Right ventricle myocardium superior (tissue), 1 donor: ENCODE data around the gene RAB31. TPM values are rescaled to one million over a fixed set of nuclear protein-coding genes. Genes with fewer than 3 reads are reported as not detected.

ENCODE experiments used
- ATAC-seq: fragments of 200-7000 bp; cut with Tn5 transposase; one replicate; pipeline ENCODE4 v1.9.1; 2020; ENCODE audit warnings: mild to moderate bottlenecking; ENCODE audit not compliant: poor library complexity
- DNase-seq: peaks from one replicate; pipeline ENCODE4 v3.0.0-alpha.2; 2020
- intact Hi-C: fragments of 100-400 bp; cut with DNase I; formaldehyde crosslinking; loops from one replicate; pipeline ENCODE4 v1.11.2; 2022
- total RNA-seq: library from RNA; stranded (reverse); fragmentation: NEBNext Ultra II Directional; extraction: Animal tissue kit (Norgen Biotek cat#: 25700); gene quantifications from one replicate; pipeline ENCODE4 v1.2.1, GENCODE V29; 2021
- donor health status: DM: no; HTN: yes; CAD: no; lungs with severe emphysema.

RAB31 gene
- total RNA-seq, 1 donor from 2014 or later = 12.1 TPM

DNA sequence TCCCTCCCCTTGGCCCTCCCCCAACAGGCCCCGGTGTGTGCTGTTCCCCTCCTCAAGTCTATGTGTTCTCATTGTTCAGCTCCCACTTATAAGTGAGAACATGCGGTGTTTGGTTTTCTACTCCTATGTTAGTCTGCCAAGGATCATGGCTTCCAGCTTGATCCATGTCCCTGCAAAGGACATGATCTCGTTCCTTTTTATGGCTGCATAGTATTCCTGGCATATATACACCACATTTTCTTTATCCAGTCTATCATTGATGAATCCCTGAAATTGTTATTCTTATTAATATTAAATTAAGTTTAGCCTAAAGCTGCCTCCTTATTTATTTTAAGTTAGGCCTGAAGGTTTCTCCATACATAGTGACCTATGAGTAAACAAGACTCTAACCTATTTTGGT lies 18.8 kb upstream of the RAB31 start:
- DNase-seq = no peak
- ATAC-seq = no peak
- intact Hi-C loops = no loop called here

GRCh38 chr18:9690418-9691188 lies 17.5 kb upstream of the RAB31 start:
- ATAC-seq = no peak
- intact Hi-C loops = no loop called here
- DNase-seq = no peak

- ATAC-seq = no peak
- no peak for DNase-seq
- intact Hi-C loops = no loop called here
Measured at GRCh38 chr18:9691235-9691634, 16.9 kb upstream of the RAB31 start.

DNA sequence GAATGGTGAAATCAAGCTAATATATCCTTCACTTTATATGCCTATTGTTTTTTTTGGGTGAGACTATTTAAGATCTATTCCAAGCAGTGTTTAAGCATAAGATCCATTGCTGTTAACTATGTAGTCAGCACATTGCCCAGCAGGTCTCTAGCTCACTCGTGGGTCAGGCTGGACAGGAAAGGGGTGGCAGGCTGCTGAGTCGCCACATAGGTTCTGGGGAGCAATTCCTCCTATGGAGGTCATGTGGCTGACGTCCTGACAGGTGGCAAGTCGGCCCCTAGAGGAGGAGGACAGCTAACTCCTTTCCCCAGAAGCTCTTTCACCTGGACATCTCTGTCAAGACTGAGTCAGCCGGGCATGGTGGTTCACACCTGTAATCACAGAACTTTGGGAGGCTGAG lies 13.9 kb upstream of the RAB31 start:
- DNase-seq (no peak), ATAC-seq (no peak)
- intact Hi-C loops = no loop called here

DNA sequence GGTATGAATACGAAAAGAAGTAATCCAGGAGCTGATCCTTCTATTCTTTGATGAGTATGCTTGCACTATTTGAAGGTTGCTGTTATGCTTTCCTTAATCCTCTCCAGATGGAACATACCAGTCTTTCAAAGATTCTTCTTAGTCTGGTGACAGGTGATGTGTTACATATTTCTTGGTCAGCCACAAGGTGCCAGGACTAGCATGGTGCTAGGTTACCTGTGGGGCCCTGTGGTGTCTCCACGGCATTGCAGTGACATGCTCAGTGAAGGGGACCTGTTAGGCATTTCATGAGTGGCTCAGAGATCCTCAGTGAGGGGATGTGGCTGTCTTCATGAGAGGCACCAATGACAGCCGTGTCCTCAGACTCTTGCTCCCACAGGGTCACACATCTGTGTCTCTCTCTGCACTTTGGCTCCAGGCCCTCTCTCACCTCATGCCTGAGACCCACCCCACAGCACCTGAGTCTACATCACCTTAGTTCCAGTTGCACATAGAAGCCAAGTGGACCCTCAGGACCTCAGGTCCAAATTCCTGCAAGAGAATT lies 13.1 kb upstream of the RAB31 start:
- intact Hi-C loops = no loop called here
- DNase-seq = no peak

DNA sequence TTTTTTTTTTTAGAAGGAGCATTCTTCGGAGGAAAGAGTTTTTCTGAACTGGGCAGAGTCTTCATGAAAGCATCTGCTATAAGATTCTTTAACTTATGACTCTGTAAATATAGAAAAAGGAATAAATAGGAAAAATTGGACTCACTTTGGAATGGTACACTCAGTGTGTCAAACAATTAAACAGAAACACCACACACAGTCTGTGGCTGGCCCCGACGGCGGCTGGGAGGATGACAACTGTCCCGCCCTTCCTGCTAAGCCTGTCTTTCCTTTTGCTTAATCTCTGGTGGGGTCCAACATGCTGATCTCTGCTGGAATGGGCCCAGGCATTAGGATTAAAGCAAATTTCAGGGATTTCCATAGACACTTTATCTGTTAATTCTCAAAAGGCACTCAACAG lies 12.5 kb upstream of the RAB31 start:
- DNase-seq = no peak

More for the DNA sequence above, 13.1 kb upstream of the RAB31 start:
- ATAC-seq = no peak

DNA sequence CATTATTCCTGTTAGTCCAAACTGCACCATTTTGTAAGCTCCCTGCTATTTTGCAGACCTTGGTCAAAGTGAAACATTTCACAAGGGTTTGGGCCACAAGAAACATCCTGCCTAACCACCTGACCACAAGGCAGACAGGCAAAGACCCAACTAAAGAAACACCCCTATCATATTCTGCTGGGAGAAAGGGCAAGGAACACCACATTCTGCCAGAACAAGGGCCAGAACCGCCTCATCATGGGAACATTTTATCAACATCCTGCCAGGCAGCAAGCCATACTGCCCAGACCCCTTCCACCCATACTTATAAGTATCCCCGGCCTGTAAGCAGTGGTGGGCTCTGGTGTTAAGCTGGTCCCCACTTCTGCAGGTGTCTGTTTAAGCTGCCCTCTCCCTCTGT lies 12.0 kb upstream of the RAB31 start:
- intact Hi-C loops = no loop called here
- no peak for ATAC-seq
- DNase-seq = no peak

More for the DNA sequence above, 12.5 kb upstream of the RAB31 start:
- no peak for ATAC-seq
- intact Hi-C loops = no loop called here

GRCh38 chr18:9696701-9697100 lies 11.4 kb upstream of the RAB31 start:
- intact Hi-C loops = no loop called here
- DNase-seq (no peak), ATAC-seq (peak; percentile 31)

- peak; percentile 34 for ATAC-seq
- DNase-seq = no peak
- intact Hi-C loops = no loop called here
Measured at GRCh38 chr18:9697121-9697520, 11.0 kb upstream of the RAB31 start.

DNA sequence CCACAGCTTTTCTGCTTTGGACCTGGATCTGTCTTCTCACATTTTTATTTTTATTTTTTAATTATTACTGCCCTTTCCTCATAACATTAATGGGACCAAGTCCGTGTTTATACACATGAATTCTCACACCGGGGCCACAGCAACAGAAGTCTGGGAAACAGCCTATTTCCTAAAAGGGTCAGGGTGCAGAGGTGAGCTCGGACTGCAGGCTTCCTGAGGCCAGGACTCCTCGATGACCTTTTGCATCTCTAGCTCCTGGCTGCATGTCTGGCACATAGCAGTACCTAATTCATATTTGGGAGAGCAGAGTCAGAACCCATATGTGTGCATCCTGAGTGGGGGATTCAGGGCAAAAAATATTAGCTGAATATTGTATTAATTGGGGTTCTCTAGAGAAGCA lies 9.6 kb upstream of the RAB31 start:
- no peak for ATAC-seq
- intact Hi-C loops = no loop called here
- no peak for DNase-seq

GRCh38 chr18:9700261-9700796 lies 7.8 kb upstream of the RAB31 start:
- intact Hi-C loops = no loop called here
- DNase-seq = no peak
- no peak for ATAC-seq

DNA sequence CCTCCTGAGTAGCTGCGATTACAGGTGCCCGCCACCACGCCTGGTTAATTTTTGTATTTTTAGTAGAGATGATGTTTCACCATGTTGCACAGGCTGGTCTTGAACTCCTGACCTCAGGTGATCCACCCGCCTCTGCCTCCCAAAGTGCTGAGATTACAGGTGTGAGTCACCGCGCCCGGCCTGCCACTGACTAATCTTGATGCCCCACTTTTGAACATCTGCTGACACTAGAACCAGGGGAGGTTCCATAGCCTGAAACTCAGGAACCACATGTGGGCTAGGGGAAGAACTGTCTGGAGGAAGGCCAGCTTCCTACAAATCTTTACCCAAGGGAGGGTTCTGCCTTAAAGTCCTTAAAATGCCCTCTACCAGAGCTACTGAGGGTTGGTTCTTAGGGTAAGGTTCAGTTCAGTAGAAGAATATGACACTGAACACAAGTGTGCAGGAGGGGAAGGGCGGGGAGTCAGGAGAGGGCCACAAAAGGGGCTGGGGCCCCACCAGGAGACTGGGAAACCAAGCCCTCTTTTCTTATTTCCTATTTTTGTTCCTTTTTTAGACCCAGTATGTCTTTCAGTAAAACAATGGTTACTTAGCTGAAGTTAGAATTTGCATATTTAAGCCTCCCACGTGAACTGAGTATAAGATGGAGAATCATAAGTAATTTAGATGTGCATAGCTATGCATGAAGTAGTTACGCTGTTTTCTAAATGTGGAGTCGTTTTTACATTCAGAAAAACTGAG lies 6.3 kb upstream of the RAB31 start:
- no peak for DNase-seq
- intact Hi-C loops = no loop called here
- ATAC-seq = peak; percentile 45

DNA sequence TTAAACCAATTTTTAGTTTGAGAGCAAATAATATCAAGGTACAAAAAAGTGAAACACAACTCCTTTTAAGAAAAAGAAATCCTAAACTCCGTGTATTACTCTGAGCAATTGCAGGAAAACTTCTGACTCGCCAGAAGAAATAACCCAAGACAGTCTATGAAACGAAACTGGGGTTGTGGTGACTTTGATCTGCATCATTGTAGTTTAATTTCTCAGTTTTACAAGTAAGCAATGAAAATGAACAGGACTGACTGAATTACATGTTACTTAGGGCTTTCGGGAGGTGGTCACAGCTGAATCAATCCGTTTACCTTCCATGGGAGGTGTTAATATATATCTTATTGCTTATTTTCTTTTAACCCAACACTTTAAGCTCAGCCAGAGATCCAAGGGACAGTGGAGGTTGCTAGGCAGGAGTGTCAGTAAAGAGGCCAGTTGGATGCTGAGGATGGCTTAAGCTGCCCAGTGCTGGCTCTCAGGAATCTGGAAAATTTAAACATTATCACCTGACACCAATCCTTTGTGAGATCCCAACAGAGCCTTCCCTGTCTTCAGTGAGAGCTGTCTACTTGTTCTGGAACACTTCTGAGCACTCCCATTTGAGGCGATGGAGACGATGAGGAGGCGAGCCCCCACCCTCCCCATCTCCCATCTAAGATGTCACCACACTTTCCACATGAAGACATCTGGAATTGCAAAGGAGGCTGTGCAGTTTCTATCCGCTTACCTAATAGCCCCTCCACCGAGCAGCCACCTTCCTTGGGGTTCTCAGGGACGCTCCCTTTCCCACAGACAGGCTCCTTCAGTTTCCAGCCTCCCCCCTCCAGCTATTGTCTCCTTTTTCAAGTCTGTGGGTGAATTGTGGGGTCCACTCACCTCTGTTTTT lies 3.6 kb upstream of the RAB31 start:
- ATAC-seq = no peak
- intact Hi-C loops = no loop called here
- DNase-seq = no peak

GRCh38 chr18:9705183-9705829 lies 2.8 kb upstream of the RAB31 start:
- DNase-seq (no peak), ATAC-seq (no peak)
- intact Hi-C loops = no loop called here

DNA sequence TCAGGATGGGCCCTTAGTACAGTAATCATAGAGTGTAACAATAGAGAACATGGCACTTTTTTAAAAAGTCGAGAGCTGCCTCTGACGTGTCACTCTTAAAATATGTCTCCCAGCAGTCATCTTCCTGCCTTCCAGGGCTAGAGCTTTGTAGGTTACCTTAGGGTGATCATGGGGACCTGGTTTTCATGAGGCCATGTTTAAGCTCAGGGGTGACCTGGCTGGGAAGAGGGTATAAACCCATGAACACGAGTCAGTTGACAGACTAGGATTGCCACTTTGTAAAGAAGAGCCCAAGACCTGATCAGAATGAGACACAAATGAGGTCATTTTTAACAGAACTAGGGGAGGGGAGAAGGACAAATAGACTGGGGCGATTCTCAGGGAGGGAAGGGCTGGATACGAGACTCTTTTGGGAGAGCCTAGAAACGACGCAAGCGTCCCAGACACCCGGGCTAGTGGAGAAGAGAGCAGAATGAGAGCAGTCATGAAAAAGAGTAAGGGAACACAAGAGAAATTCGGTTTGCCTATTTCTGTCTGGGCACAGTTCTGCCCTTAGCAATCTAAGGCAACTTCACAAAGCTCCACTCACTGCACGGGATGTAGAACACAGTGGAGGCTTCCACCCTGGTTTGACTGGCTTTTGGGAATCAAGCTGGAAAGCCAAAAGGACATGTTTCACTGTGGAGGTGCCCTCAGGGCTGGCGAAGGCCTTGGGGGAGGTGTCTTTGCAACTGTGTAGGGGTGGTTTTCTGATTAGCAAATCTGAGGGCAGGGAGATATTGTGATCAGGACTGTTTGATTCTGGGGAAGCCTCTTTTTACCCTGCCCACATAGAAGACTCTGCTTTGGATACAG lies 1.8 kb upstream of the RAB31 start:
- ATAC-seq (no peak), DNase-seq (no peak)
- intact Hi-C loops = no loop called here

- ATAC-seq (peak; percentile 4), DNase-seq (no peak)
- intact Hi-C loops = no loop called here
Measured at GRCh38 chr18:9707381-9708056, 582 bp upstream of the RAB31 start.
